IMR-90 (cell line): Measurements from ENCODE around the gene AKT3. TPM values are rescaled to one million over a fixed set of nuclear protein-coding genes. Genes with fewer than 3 reads are reported as not detected.
A peak's percentile ranks its signal among the peaks of the same experiment; 100 is the strongest.

ENCODE experiments used
- ATAC-seq: fragments of 200-7000 bp; cut with Tn5 transposase; 2 replicates; pipeline ENCODE4 v1.9.1; 2020; ENCODE audit warnings: low read depth, mild to moderate bottlenecking, moderate library complexity
- BruUV-seq: library from RNA; stranded (reverse); fragments of 400-500 nt; replicated peaks from 2 replicates; lab custom pipeline; 2021; lab: Mats Ljungman, UMichigan
- CTCF ChIA-PET: fragments of 300-600 bp; formaldehyde crosslinking; extraction: SDS; loops from one replicate; lab custom pipeline; 2021; ENCODE audit warnings: antibody characterized with exemption; lab: Yijun Ruan, JAX
- POLR2A ChIA-PET: fragments of 300-600 bp; sonication (Branson Sonifier 250); formaldehyde crosslinking; loops from one replicate; lab custom pipeline; 2022; ENCODE audit warnings: antibody characterized with exemption; ENCODE audit not compliant: unreplicated experiment; lab: Charles Lee
- DNase-seq: peaks from one replicate; pipeline ENCODE4 v3.0.0; 2013
- H2AFZ ChIP-seq: replicated peaks from 2 replicates; pipeline ENCODE3; 2013; ENCODE audit warnings: low read length, mild to moderate bottlenecking; ENCODE audit not compliant: poor library complexity
- H2AK5ac ChIP-seq: 2 replicates; pipeline ENCODE4 v1.6.1; 2013; ENCODE audit warnings: low read depth, low read length, inconsistent platforms
- H2AK9ac ChIP-seq: replicated peaks from 2 replicates; pipeline ENCODE3; 2013; ENCODE audit warnings: mild to moderate bottlenecking, low read depth, low read length, moderate library complexity; ENCODE audit not compliant: poor library complexity
- H2BK120ac ChIP-seq: 2 replicates; pipeline ENCODE4 v1.6.1; 2013; ENCODE audit warnings: low read depth, low read length, inconsistent platforms
- H2BK15ac ChIP-seq: 3 replicates; pipeline ENCODE4 v1.6.1; 2013; ENCODE audit warnings: low read depth, low read length, inconsistent platforms
- H2BK20ac ChIP-seq: 2 replicates; pipeline ENCODE4 v1.6.1; 2013; ENCODE audit warnings: low read depth, mild to moderate bottlenecking, inconsistent platforms, low read length, moderate library complexity
- H2BK5ac ChIP-seq: 2 replicates; pipeline ENCODE4 v1.6.1; 2013; ENCODE audit warnings: mild to moderate bottlenecking, low read depth, low read length, inconsistent platforms; ENCODE audit not compliant: poor library complexity, severe bottlenecking
- H3K14ac ChIP-seq: replicated peaks from 2 replicates; pipeline ENCODE4 v1.6.1; 2013; ENCODE audit warnings: low read depth, low read length, inconsistent platforms
- H3K18ac ChIP-seq: 2 replicates; pipeline ENCODE4 v1.6.1; 2013; ENCODE audit warnings: low read depth, low read length, control low read depth
- H3K23ac ChIP-seq: 2 replicates; pipeline ENCODE4 v1.6.1; 2013; ENCODE audit warnings: low read depth, low read length, inconsistent platforms
- H3K27ac ChIP-seq: 2 replicates; pipeline ENCODE4 v1.5.1; 2013; ENCODE audit warnings: mild to moderate bottlenecking, control low read depth, low read length; ENCODE audit not compliant: insufficient read depth
- H3K27me3 ChIP-seq: 2 replicates; pipeline ENCODE4 v1.6.1; 2013; ENCODE audit warnings: low read length; ENCODE audit not compliant: control insufficient read depth, insufficient read depth
- H3K36me3 ChIP-seq: 2 replicates; pipeline ENCODE4 v1.6.1; 2013; ENCODE audit warnings: low read length, mixed read lengths; ENCODE audit not compliant: control insufficient read depth, insufficient read depth
- H3K4ac ChIP-seq: 2 replicates; pipeline ENCODE4 v1.6.1; 2013; ENCODE audit warnings: low read depth, low read length, inconsistent platforms
- H3K4me1 ChIP-seq: 2 replicates; pipeline ENCODE4 v1.6.1; 2013; ENCODE audit warnings: low read length, mixed read lengths; ENCODE audit not compliant: control insufficient read depth, insufficient read depth
- H3K4me2 ChIP-seq: 2 replicates; pipeline ENCODE4 v1.6.1; 2013; ENCODE audit warnings: low read depth, mild to moderate bottlenecking, control low read depth, low read length, moderate library complexity
- H3K4me3 ChIP-seq: 2 replicates; pipeline ENCODE4 v1.5.1; 2013; ENCODE audit warnings: low read depth, mild to moderate bottlenecking, control low read depth, low read length, moderate library complexity; ENCODE audit not compliant: insufficient read depth
- H3K56ac ChIP-seq: 2 replicates; pipeline ENCODE4 v1.6.1; 2013; ENCODE audit warnings: low read length, inconsistent platforms; ENCODE audit not compliant: insufficient read depth; ENCODE audit errors: extremely low read depth
- H3K79me1 ChIP-seq, 2 experiments: 2 replicates each; pipeline ENCODE4 v1.6.1; 2013; ENCODE audit warnings: low read length in 2 of 2, inconsistent platforms in 1 of 2, low read depth in 1 of 2
- H3K9ac ChIP-seq: 2 replicates; pipeline ENCODE4 v1.6.1; 2013; ENCODE audit warnings: low read depth, low read length, control low read depth
- H3K9me1 ChIP-seq: 2 replicates; pipeline ENCODE4 v1.6.1; 2013; ENCODE audit warnings: low read length, inconsistent platforms; ENCODE audit not compliant: insufficient read depth
- H3K9me3 ChIP-seq: 2 replicates; pipeline ENCODE4 v1.6.1; 2013; ENCODE audit warnings: low read length; ENCODE audit not compliant: control insufficient read depth, insufficient read depth
- H4K20me1 ChIP-seq: 2 replicates; pipeline ENCODE4 v1.6.1; 2013; ENCODE audit warnings: low read length, inconsistent platforms; ENCODE audit not compliant: insufficient read depth
- H4K5ac ChIP-seq: 2 replicates; pipeline ENCODE4 v1.6.1; 2013; ENCODE audit warnings: mild to moderate bottlenecking, low read depth, low read length, control low read depth
- H4K8ac ChIP-seq, 2 experiments: 2 replicates each; pipeline ENCODE4 v1.6.1; 2013; ENCODE audit warnings: low read depth in 2 of 2, low read length in 2 of 2, control low read depth in 1 of 2, inconsistent platforms in 1 of 2
- H4K91ac ChIP-seq: 2 replicates; pipeline ENCODE4 v1.6.1; 2013; ENCODE audit warnings: low read depth, low read length, inconsistent platforms; ENCODE audit not compliant: insufficient read depth
- CEBPB ChIP-seq: IDR thresholded peaks from 2 replicates; pipeline ENCODE4 v1.6.1; 2012; ENCODE audit warnings: low read depth, low read length, improper control_type of control experiment
- CHD1 ChIP-seq: IDR thresholded peaks from 2 replicates; pipeline ENCODE4 v1.6.1; 2012; ENCODE audit warnings: low read depth, low read length, improper control_type of control experiment
- CTCF ChIP-seq: conservative IDR thresholded peaks from 2 replicates; pipeline ENCODE4 v1.5.1; 2012; ENCODE audit warnings: mild to moderate bottlenecking, low read depth, low read length, improper control_type of control experiment
- NFE2L2 ChIP-seq: fragments of 150-350 bp; IDR thresholded peaks from 2 replicates; pipeline ENCODE4 v1.6.1; 2016; ENCODE audit warnings: low read depth, mild to moderate bottlenecking, low read length
- USF2 ChIP-seq: fragments of 150-350 bp; IDR thresholded peaks from 2 replicates; pipeline ENCODE4 v1.6.1; 2017; ENCODE audit warnings: mild to moderate bottlenecking, antibody characterized with exemption, low read length, low read depth
- WGBS, 2 experiments: methylation state at CpG; one replicate each; pipeline versions ENCODE4 v1.1.5 to v1.1.7; 2013; ENCODE audit warnings: missing lambda C conversion rate in 2 of 2; ENCODE audit not compliant: insufficient read length in 1 of 2; ENCODE audit errors: extremely low coverage in 2 of 2; 5-methylcytosine and 5-hydroxymethylcytosine counted together
- dilution Hi-C: fragments of 300-500 bp; cut with HindIII; formaldehyde crosslinking; loops from one replicate; pipeline ENCODE4 v1.14.3; 2018; ENCODE audit warnings: low sequenced_read_pairs; ENCODE audit not compliant: unreplicated experiment
- in situ Hi-C: fragments of 300-500 bp; cut with MboI; formaldehyde crosslinking; loops from 3 replicates; pipeline ENCODE4 v1.14.3; 2019; ENCODE audit warnings: low sequenced_read_pairs, inconsistent platforms, mixed read lengths
- intact Hi-C: fragments of 100-400 bp; cut with micrococcal nuclease; formaldehyde crosslinking; loops from 2 replicates; pipeline ENCODE4 v1.10.0; 2022
- polyA plus RNA-seq, 3 experiments: library from polyadenylated mRNA; depleted of rRNA; stranded (reverse); fragments of >200 nt; gene quantifications; 2 replicates each; pipeline ENCODE4 v1.2.3, GENCODE V29; 2012; ENCODE audit warnings: low replicate concordance in 1 of 3
- total RNA-seq: library from RNA; depleted of rRNA; stranded (reverse); fragments of >200 nt; gene quantifications from 2 replicates; pipeline ENCODE4 v1.2.3, GENCODE V29; 2012

AKT3 gene
- total and polyA plus RNA-seq, 2 of the 4 experiments (the other 2 are of a cell fraction), result 15.2 to 19.4 TPM

- no peak overlapping the region for H3K27ac ChIP-seq
- no peak overlapping the region for H3K4ac ChIP-seq
- TF ChIP-seq CTCF (no peak), CEBPB (no peak), USF2 (no peak), CHD1 (no peak), NFE2L2 (no peak)
- H3K14ac ChIP-seq, result peak overlapping the region; percentile 9; the same call in 1 of the 2 replicates
- H4K91ac ChIP-seq, result no peak overlapping the region
- peaks cover under 1% of the 10 kb centered on the region; the same call in 1 of the 2 replicates for H3K9me1 ChIP-seq
- no peak overlapping the region for H3K56ac ChIP-seq
- no peaks in the 10 kb centered on the region for H3K9me3 ChIP-seq
- H3K4me3 ChIP-seq, result no peak overlapping the region
- H3K36me3 ChIP-seq, result peaks cover 13% of the 10 kb centered on the region
- CTCF ChIA-PET, result interaction anchor here (0.6 to 0.7 kb wide), 2 partner anchors 293 to 939 kb away, joined by 3 to 4 read pairs; no protein-coding TSS in a partner anchor
- no TSS peak for BruUV-seq
- H3K9ac ChIP-seq, result no peak overlapping the region
- H4K8ac ChIP-seq, result no peak overlapping the region
- H2AK5ac ChIP-seq, result no peak overlapping the region
- H3K4me2 ChIP-seq, result no peak overlapping the region
- in situ Hi-C loops (no loop called here), dilution Hi-C loops (no loop called here), intact Hi-C loops (no loop called here)
- no CpG with 5 or more reads among the region's 8 CpGs for WGBS, 2 experiments
- H3K27me3 ChIP-seq, result no peaks in the 10 kb centered on the region
- H3K79me1 ChIP-seq, result peaks cover 0 to 5% of the 10 kb centered on the region in 2 experiments; a peak in 2 of 4 replicates
- no peak overlapping the region for H3K18ac ChIP-seq
- POLR2A ChIA-PET, result no interaction called here
- no peak overlapping the region for H2AK9ac ChIP-seq
- no peak overlapping the region for H3K23ac ChIP-seq
- no peak for ATAC-seq
- DNase-seq, result no peak
- H3K4me1 ChIP-seq, result no peaks in the 10 kb centered on the region
- H4K20me1 ChIP-seq, result no peaks in the 10 kb centered on the region
- no peak overlapping the region for H2AFZ ChIP-seq
- no peak overlapping the region for H2BK20ac ChIP-seq
- no peak overlapping the region for H2BK5ac ChIP-seq
- no peak overlapping the region for H2BK15ac ChIP-seq
- H2BK120ac ChIP-seq, result no peak overlapping the region
- no peak overlapping the region for H4K5ac ChIP-seq
These were observed 342.3 kb downstream of the AKT3 start for GRCh38 chr1:243507672-243508302.
